Measurements from ENCODE around the gene MAB21L4. TPM values are rescaled to one million over a fixed set of nuclear protein-coding genes. Genes with fewer than 3 reads are reported as not detected.

The MAB21L4 gene
- polyA plus RNA-seq, 1 donor = 25.7 TPM

- no peak for DNase-seq
- no peaks in the 10 kb centered on the region for H3K9me3 ChIP-seq (ENCODE audit: control insufficient read depth, low read depth, low read length)
- no peak overlapping the region for H3K4me3 ChIP-seq (ENCODE audit: low read length)
- no peaks in the 10 kb centered on the region for H3K36me3 ChIP-seq (ENCODE audit: control insufficient read depth, insufficient read depth, low read length)
- no CpG with 5 or more reads among the region's 15 CpGs for WGBS (ENCODE audit: insufficient coverage, low lambda C conversion rate)
- no peaks in the 10 kb centered on the region for H3K4me1 ChIP-seq (ENCODE audit: control insufficient read depth, insufficient read depth, low read length)
- H3K27me3 ChIP-seq (ENCODE audit: control insufficient read depth, insufficient read depth, low read length) = no peaks in the 10 kb centered on the region
- no peak overlapping the region for H3K27ac ChIP-seq (ENCODE audit: low read length)
These were observed 27.1 kb upstream of the MAB21L4 start for GRCh38 chr2:240922982-240923537.

GRCh38 chr2:240922245-240922981 lies 26.5 kb upstream of the MAB21L4 start:
- H3K27me3 ChIP-seq (ENCODE audit: control insufficient read depth, insufficient read depth, low read length) = no peaks in the 10 kb centered on the region
- H3K4me3 ChIP-seq (ENCODE audit: low read length) = no peak overlapping the region
- H3K27ac ChIP-seq (ENCODE audit: low read length) = no peak overlapping the region
- H3K36me3 ChIP-seq (ENCODE audit: control insufficient read depth, insufficient read depth, low read length) = no peaks in the 10 kb centered on the region
- DNase-seq = no peak
- H3K4me1 ChIP-seq (ENCODE audit: control insufficient read depth, insufficient read depth, low read length) = peaks cover under 1% of the 10 kb centered on the region
- WGBS (ENCODE audit: insufficient coverage, low lambda C conversion rate) = no CpG with 5 or more reads among the region's 18 CpGs
- H3K9me3 ChIP-seq (ENCODE audit: control insufficient read depth, low read depth, low read length) = no peaks in the 10 kb centered on the region

- no peaks in the 10 kb centered on the region for H3K36me3 ChIP-seq (ENCODE audit: control insufficient read depth, insufficient read depth, low read length)
- no peaks in the 10 kb centered on the region for H3K9me3 ChIP-seq (ENCODE audit: control insufficient read depth, low read depth, low read length)
- no peak overlapping the region for H3K27ac ChIP-seq (ENCODE audit: low read length)
- peaks cover 5% of the 10 kb centered on the region for H3K4me1 ChIP-seq (ENCODE audit: control insufficient read depth, insufficient read depth, low read length)
- WGBS (ENCODE audit: insufficient coverage, low lambda C conversion rate) = no CpG with 5 or more reads among the region's 1 CpG
- H3K27me3 ChIP-seq (ENCODE audit: control insufficient read depth, insufficient read depth, low read length) = peaks cover 1% of the 10 kb centered on the region
- DNase-seq = no peak
- H3K4me3 ChIP-seq (ENCODE audit: low read length) = no peak overlapping the region
These were observed 26.0 kb upstream of the MAB21L4 start for GRCh38 chr2:240921995-240922244.

- Histone ChIP-seq H3K27ac (ENCODE audit: low read length) (no peak overlapping the region), H3K36me3 (ENCODE audit: control insufficient read depth, insufficient read depth, low read length) (no peaks in the 10 kb centered on the region), H3K9me3 (ENCODE audit: control insufficient read depth, low read depth, low read length) (no peaks in the 10 kb centered on the region), H3K4me3 (ENCODE audit: low read length) (no peak overlapping the region), H3K4me1 (ENCODE audit: control insufficient read depth, insufficient read depth, low read length) (peaks cover 10% of the 10 kb centered on the region), H3K27me3 (ENCODE audit: control insufficient read depth, insufficient read depth, low read length) (peaks cover 6% of the 10 kb centered on the region)
- DNase-seq = no peak
- WGBS (ENCODE audit: insufficient coverage, low lambda C conversion rate) = no CpG with 5 or more reads among the region's 13 CpGs
These were observed 25.5 kb upstream of the MAB21L4 start for GRCh38 chr2:240921311-240921994.

- peaks cover 10% of the 10 kb centered on the region for H3K4me1 ChIP-seq (ENCODE audit: control insufficient read depth, insufficient read depth, low read length)
- H3K9me3 ChIP-seq (ENCODE audit: control insufficient read depth, low read depth, low read length) = no peaks in the 10 kb centered on the region
- DNase-seq = no peak
- H3K27me3 ChIP-seq (ENCODE audit: control insufficient read depth, insufficient read depth, low read length) = peaks cover 9% of the 10 kb centered on the region
- H3K4me3 ChIP-seq (ENCODE audit: low read length) = no peak overlapping the region
- no peaks in the 10 kb centered on the region for H3K36me3 ChIP-seq (ENCODE audit: control insufficient read depth, insufficient read depth, low read length)
- no peak overlapping the region for H3K27ac ChIP-seq (ENCODE audit: low read length)
- no CpG with 5 or more reads among the region's 4 CpGs for WGBS (ENCODE audit: insufficient coverage, low lambda C conversion rate)
These were observed 24.9 kb upstream of the MAB21L4 start for GRCh38 chr2:240920783-240921231.

GRCh38 chr2:240919786-240920782 lies 24.1 kb upstream of the MAB21L4 start:
- H3K27ac ChIP-seq (ENCODE audit: low read length) = no peak overlapping the region
- no CpG with 5 or more reads among the region's 31 CpGs for WGBS (ENCODE audit: insufficient coverage, low lambda C conversion rate)
- no peak for DNase-seq

GRCh38 chr2:240919161-240919781 lies 23.3 kb upstream of the MAB21L4 start:
- Histone ChIP-seq H3K27me3 (ENCODE audit: control insufficient read depth, insufficient read depth, low read length) (peaks cover 22% of the 10 kb centered on the region), H3K4me3 (ENCODE audit: low read length) (no peak overlapping the region), H3K9me3 (ENCODE audit: control insufficient read depth, low read depth, low read length) (no peaks in the 10 kb centered on the region), H3K36me3 (ENCODE audit: control insufficient read depth, insufficient read depth, low read length) (no peaks in the 10 kb centered on the region), H3K4me1 (ENCODE audit: control insufficient read depth, insufficient read depth, low read length) (peaks cover 10% of the 10 kb centered on the region), H3K27ac (ENCODE audit: low read length) (no peak overlapping the region)
- no CpG with 5 or more reads among the region's 19 CpGs for WGBS (ENCODE audit: insufficient coverage, low lambda C conversion rate)
- DNase-seq = no peak

More at GRCh38 chr2:240919786-240920782, 24.1 kb upstream of the MAB21L4 start:
- H3K36me3 ChIP-seq (ENCODE audit: control insufficient read depth, insufficient read depth, low read length) = no peaks in the 10 kb centered on the region
- no peaks in the 10 kb centered on the region for H3K9me3 ChIP-seq (ENCODE audit: control insufficient read depth, low read depth, low read length)
- H3K4me3 ChIP-seq (ENCODE audit: low read length) = no peak overlapping the region
- peaks cover 16% of the 10 kb centered on the region for H3K27me3 ChIP-seq (ENCODE audit: control insufficient read depth, insufficient read depth, low read length)
- H3K4me1 ChIP-seq (ENCODE audit: control insufficient read depth, insufficient read depth, low read length) = peaks cover 10% of the 10 kb centered on the region

GRCh38 chr2:240918258-240919091 lies 22.5 kb upstream of the MAB21L4 start:
- Histone ChIP-seq H3K4me1 (ENCODE audit: control insufficient read depth, insufficient read depth, low read length) (peaks cover 10% of the 10 kb centered on the region), H3K4me3 (ENCODE audit: low read length) (no peak overlapping the region), H3K27ac (ENCODE audit: low read length) (no peak overlapping the region), H3K36me3 (ENCODE audit: control insufficient read depth, insufficient read depth, low read length) (no peaks in the 10 kb centered on the region), H3K9me3 (ENCODE audit: control insufficient read depth, low read depth, low read length) (peaks cover 2% of the 10 kb centered on the region), H3K27me3 (ENCODE audit: control insufficient read depth, insufficient read depth, low read length) (peaks cover 22% of the 10 kb centered on the region)
- WGBS (ENCODE audit: insufficient coverage, low lambda C conversion rate) = no CpG with 5 or more reads among the region's 36 CpGs
- DNase-seq = no peak

- Histone ChIP-seq H3K27ac (ENCODE audit: low read length) (no peak overlapping the region), H3K36me3 (ENCODE audit: control insufficient read depth, insufficient read depth, low read length) (no peaks in the 10 kb centered on the region), H3K27me3 (ENCODE audit: control insufficient read depth, insufficient read depth, low read length) (peaks cover 22% of the 10 kb centered on the region), H3K4me1 (ENCODE audit: control insufficient read depth, insufficient read depth, low read length) (peaks cover 10% of the 10 kb centered on the region), H3K4me3 (ENCODE audit: low read length) (no peak overlapping the region), H3K9me3 (ENCODE audit: control insufficient read depth, low read depth, low read length) (peaks cover 2% of the 10 kb centered on the region)
- no CpG with 5 or more reads among the region's 10 CpGs for WGBS (ENCODE audit: insufficient coverage, low lambda C conversion rate)
- no peak for DNase-seq
These were observed 21.8 kb upstream of the MAB21L4 start for GRCh38 chr2:240917684-240918257.

All from large intestine (tissue), 3 donors.